Astrocyte (in vitro differentiated cells and primary cell): ENCODE results near the gene ATP8A1. TPM values are rescaled to one million over a fixed set of nuclear protein-coding genes. Genes with fewer than 3 reads are reported as not detected.

Experiments used
- DNase-seq: peaks from one replicate; pipeline ENCODE4 v3.0.0-alpha.2; 2010; ENCODE audit warnings: low read depth
- FAIRE-seq: peaks from 2 replicates; lab custom pipeline; 2011; peaks lifted over from hg19 to GRCh38; lab: Jason Lieb, UNC
- H2AFZ ChIP-seq: 2 replicates; pipeline ENCODE4 v1.6.0; 2012; ENCODE audit warnings: low read depth, low read length, inconsistent platforms
- H3K27ac ChIP-seq: 2 replicates; pipeline ENCODE4 v1.5.1; 2011; ENCODE audit warnings: low read depth, low read length, inconsistent platforms
- H3K27me3 ChIP-seq: 2 replicates; pipeline ENCODE4 v1.6.0; 2011; ENCODE audit warnings: low read length, inconsistent platforms; ENCODE audit not compliant: insufficient read depth
- H3K36me3 ChIP-seq: 2 replicates; pipeline ENCODE4 v1.5.1; 2011; ENCODE audit warnings: low read length, inconsistent platforms; ENCODE audit not compliant: insufficient read depth
- H3K4me1 ChIP-seq: 2 replicates; pipeline ENCODE4 v1.5.1; 2011; ENCODE audit warnings: low read length, inconsistent platforms; ENCODE audit not compliant: insufficient read depth
- H3K4me2 ChIP-seq: 2 replicates; pipeline ENCODE4 v1.6.0; 2012; ENCODE audit warnings: low read length, inconsistent platforms
- H3K4me3 ChIP-seq: 2 replicates; pipeline ENCODE4 v1.5.1; 2011; ENCODE audit warnings: low read depth, mild to moderate bottlenecking, low read length, inconsistent platforms; ENCODE audit not compliant: insufficient read depth
- H3K79me2 ChIP-seq: 2 replicates; pipeline ENCODE4 v1.6.0; 2012; ENCODE audit warnings: mild to moderate bottlenecking, low read length, inconsistent platforms; ENCODE audit not compliant: insufficient read depth
- H3K9ac ChIP-seq: 2 replicates; pipeline ENCODE4 v1.6.0; 2012; ENCODE audit warnings: mild to moderate bottlenecking, low read length, inconsistent platforms
- H3K9me3 ChIP-seq: 2 replicates; pipeline ENCODE4 v1.5.1; 2012; ENCODE audit warnings: low read depth, mild to moderate bottlenecking, low read length, inconsistent platforms; ENCODE audit not compliant: insufficient read depth
- H4K20me1 ChIP-seq: 2 replicates; pipeline ENCODE4 v1.6.0; 2012; ENCODE audit warnings: low read length, inconsistent platforms; ENCODE audit not compliant: insufficient read depth
- H3K27ac Mint-ChIP-seq: one replicate; pipeline ENCODE4 v1.8.0; 2021; ENCODE audit warnings: mild to moderate bottlenecking, mixed read lengths; ENCODE audit not compliant: unreplicated experiment
- H3K27me3 Mint-ChIP-seq: one replicate; pipeline ENCODE4 v1.8.0; 2021; ENCODE audit warnings: low read depth, mixed read lengths; ENCODE audit not compliant: unreplicated experiment
- H3K36me3 Mint-ChIP-seq: one replicate; pipeline ENCODE4 v1.8.0; 2021; ENCODE audit warnings: low read depth, mixed read lengths; ENCODE audit not compliant: unreplicated experiment
- H3K4me1 Mint-ChIP-seq: one replicate; pipeline ENCODE4 v1.8.0; 2021; ENCODE audit warnings: low read depth, mixed read lengths; ENCODE audit not compliant: unreplicated experiment
- H3K4me3 Mint-ChIP-seq: one replicate; pipeline ENCODE4 v1.8.0; 2021; ENCODE audit warnings: mild to moderate bottlenecking, moderate library complexity, mixed read lengths; ENCODE audit not compliant: unreplicated experiment
- H3K9me3 Mint-ChIP-seq: one replicate; pipeline ENCODE4 v1.8.0; 2021; ENCODE audit warnings: mild to moderate bottlenecking, mixed read lengths; ENCODE audit not compliant: unreplicated experiment
- EZH2 ChIP-seq: IDR thresholded peaks from 2 replicates; pipeline ENCODE4 v1.6.1; 2012; ENCODE audit warnings: mild to moderate bottlenecking, low read length, inconsistent platforms; ENCODE audit not compliant: insufficient read depth
- total RNA-seq: library from RNA; stranded (reverse); gene quantifications from 2 replicates; pipeline ENCODE4 v1.2.1, GENCODE V29; 2021
- TF ChIP-seq, protein P1 (sequence below): IDR thresholded peaks from 2 replicates; pipeline ENCODE4 v1.5.1; 2011; ENCODE audit warnings: low read depth, mild to moderate bottlenecking, inconsistent platforms, low read length, moderate library complexity; ENCODE audit not compliant: insufficient read depth

Gene ATP8A1
- total RNA-seq, 1 donor from 2014 or later, result 2.9 TPM

DNA sequence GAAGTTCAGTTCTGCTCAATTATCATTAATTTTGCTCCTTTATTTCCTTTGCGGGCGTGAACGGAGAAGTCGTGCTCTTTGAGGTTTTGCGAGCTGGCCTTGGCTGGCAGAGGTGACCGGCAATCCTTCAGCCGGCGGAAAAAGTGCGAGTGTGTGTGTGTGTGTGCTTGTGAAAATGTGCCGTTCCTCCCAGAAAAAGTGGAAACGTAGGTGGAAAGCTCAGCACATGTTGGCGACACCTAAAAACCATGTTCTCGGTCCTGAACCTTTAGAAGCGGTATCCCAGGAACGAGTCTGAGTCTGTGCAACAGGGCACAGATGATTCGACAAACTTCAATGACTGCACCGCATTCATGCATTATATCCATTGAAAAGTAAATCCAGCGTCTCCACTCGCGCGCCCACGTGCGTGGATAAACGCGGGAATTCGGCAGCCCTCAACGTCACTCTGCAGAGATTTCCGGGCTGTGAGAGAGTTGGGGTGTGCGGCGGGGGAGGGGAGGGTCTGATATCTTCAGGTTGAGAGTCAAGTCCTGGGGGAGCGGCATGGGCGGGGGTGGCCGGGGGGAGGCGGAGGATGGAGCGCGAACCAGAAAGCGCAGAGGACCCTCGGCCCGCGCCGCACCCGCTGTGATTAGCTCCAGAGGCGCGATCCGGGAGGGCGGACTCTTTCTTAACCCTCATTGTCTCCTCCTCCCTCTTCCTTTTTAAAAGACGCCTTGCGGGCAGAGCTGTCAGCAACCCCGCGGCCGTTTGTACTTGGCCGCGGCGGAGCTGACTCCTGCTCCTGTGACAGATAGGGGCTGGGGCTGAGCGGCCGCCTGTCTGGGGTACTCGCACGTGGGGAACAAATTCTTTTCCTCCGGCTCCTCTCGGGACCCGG lies 259.9 kb downstream of the ATP8A1 start, which contains the start of gene SHISA3:
Gene SHISA3, plus strand, starts transcription at position 737 of the 883 bp plus-strand sequence. CDS start 569 bp downstream, outside the sequence.
- Histone ChIP-seq H4K20me1 (no peaks in the 10 kb centered on the region), H3K4me1 (peaks cover 18% of the 10 kb centered on the region), H2AFZ (peak within 1 kb of the TSS; percentile 83), H3K4me2 (peak within 1 kb of the TSS; percentile 86), H3K27me3 (peaks cover 49% of the 10 kb centered on the region), H3K4me3 (peak within 1 kb of the TSS; percentile 53), H3K9me3 (no peaks in the 10 kb centered on the region), H3K36me3 (no peaks in the 10 kb centered on the region), H3K9ac (no peak within 1 kb of the TSS), H3K79me2 (no peaks in the 10 kb centered on the region), H3K27ac (no peak within 1 kb of the TSS)
- peaks cover 62% of the 10 kb centered on the region for H3K27me3 Mint-ChIP-seq
- peaks cover 4% of the 10 kb centered on the region for H3K4me1 Mint-ChIP-seq
- no peak for DNase-seq
- H3K4me3 Mint-ChIP-seq, result peak within 1 kb of the TSS; percentile 82
- TF ChIP-seq, protein P1, sequence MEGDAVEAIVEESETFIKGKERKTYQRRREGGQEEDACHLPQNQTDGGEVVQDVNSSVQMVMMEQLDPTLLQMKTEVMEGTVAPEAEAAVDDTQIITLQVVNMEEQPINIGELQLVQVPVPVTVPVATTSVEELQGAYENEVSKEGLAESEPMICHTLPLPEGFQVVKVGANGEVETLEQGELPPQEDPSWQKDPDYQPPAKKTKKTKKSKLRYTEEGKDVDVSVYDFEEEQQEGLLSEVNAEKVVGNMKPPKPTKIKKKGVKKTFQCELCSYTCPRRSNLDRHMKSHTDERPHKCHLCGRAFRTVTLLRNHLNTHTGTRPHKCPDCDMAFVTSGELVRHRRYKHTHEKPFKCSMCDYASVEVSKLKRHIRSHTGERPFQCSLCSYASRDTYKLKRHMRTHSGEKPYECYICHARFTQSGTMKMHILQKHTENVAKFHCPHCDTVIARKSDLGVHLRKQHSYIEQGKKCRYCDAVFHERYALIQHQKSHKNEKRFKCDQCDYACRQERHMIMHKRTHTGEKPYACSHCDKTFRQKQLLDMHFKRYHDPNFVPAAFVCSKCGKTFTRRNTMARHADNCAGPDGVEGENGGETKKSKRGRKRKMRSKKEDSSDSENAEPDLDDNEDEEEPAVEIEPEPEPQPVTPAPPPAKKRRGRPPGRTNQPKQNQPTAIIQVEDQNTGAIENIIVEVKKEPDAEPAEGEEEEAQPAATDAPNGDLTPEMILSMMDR, result no peak
- peak; percentile 25 for TF ChIP-seq EZH2
- no peaks in the 10 kb centered on the region for H3K36me3 Mint-ChIP-seq
- H3K9me3 Mint-ChIP-seq, result no peaks in the 10 kb centered on the region
- no peak for FAIRE-seq
- H3K27ac Mint-ChIP-seq, result no peak within 1 kb of the TSS

DNA sequence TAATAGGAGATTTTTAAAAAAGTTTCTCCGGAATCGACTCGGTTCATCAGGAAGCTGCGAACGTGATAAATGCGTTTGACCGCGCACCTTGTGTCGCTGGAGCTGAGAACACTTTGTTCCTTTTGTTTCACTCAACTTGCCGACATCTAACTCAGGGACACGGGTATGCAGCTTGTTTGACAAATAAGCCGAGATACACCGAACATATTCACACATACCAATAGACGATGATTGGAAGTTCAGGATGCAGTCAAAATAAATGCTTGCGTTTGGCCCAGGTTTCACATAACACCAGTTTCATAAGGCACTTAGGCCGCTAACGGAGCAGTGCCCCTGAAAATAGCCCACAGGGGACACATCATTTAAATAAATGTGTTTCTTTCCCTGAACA lies 260.5 kb downstream of the ATP8A1 start:
- peak overlapping the region; percentile 83 for H2AFZ ChIP-seq
- H3K36me3 ChIP-seq, result no peaks in the 10 kb centered on the region
- H3K36me3 Mint-ChIP-seq, result no peaks in the 10 kb centered on the region
- H3K4me2 ChIP-seq, result peak overlapping the region; percentile 86
- peak overlapping the region; percentile 53 for H3K4me3 ChIP-seq
- no peaks in the 10 kb centered on the region for H3K79me2 ChIP-seq
- H3K9me3 Mint-ChIP-seq, result no peaks in the 10 kb centered on the region
- FAIRE-seq (no peak), DNase-seq (no peak)
- no peak overlapping the region for H3K9ac ChIP-seq
- H3K27ac ChIP-seq, result no peak overlapping the region
- H3K4me1 Mint-ChIP-seq, result peaks cover 5% of the 10 kb centered on the region
- H3K27me3 ChIP-seq, result peaks cover 49% of the 10 kb centered on the region
- TF ChIP-seq EZH2, result no peak
- TF ChIP-seq, protein P1, result no peak
- peak overlapping the region; percentile 82 for H3K4me3 Mint-ChIP-seq
- peaks cover 61% of the 10 kb centered on the region for H3K27me3 Mint-ChIP-seq
- H4K20me1 ChIP-seq, result no peaks in the 10 kb centered on the region
- H3K9me3 ChIP-seq, result no peaks in the 10 kb centered on the region
- no peak overlapping the region for H3K27ac Mint-ChIP-seq
- H3K4me1 ChIP-seq, result peaks cover 18% of the 10 kb centered on the region

DNA sequence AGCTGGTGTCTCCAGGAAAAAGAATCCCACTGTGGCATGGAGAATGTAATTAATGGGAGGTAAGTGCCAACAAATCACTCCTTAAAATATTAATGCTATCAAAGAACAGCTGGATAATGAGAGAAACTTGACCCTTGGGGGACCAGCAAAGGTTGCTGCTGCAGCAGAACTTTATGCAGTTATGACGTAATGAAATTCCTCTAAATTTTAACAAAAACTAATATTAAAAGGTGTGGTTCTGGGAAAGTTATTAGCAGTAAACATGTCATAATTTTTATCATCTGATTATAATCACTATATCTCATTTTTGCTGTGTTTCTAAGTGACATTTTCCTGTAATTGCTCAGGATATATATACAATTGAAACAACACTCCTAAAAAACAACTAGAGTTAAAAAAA lies 261.3 kb downstream of the ATP8A1 start:
- peaks cover 18% of the 10 kb centered on the region for H3K4me1 ChIP-seq
- H3K9ac ChIP-seq, result no peak overlapping the region
- H2AFZ ChIP-seq, result no peak overlapping the region
- FAIRE-seq (no peak), DNase-seq (no peak)
- Mint-ChIP-seq H3K4me3 (no peak overlapping the region), H3K36me3 (no peaks in the 10 kb centered on the region), H3K27ac (no peak overlapping the region), H3K27me3 (peaks cover 55% of the 10 kb centered on the region), H3K9me3 (no peaks in the 10 kb centered on the region), H3K4me1 (peaks cover 5% of the 10 kb centered on the region)
- H3K27me3 ChIP-seq, result peaks cover 46% of the 10 kb centered on the region
- no peak overlapping the region for H3K4me3 ChIP-seq
- TF ChIP-seq, protein P1, result no peak
- no peak for TF ChIP-seq EZH2
- no peaks in the 10 kb centered on the region for H4K20me1 ChIP-seq
- no peaks in the 10 kb centered on the region for H3K79me2 ChIP-seq
- no peaks in the 10 kb centered on the region for H3K9me3 ChIP-seq
- no peak overlapping the region for H3K27ac ChIP-seq
- H3K36me3 ChIP-seq, result no peaks in the 10 kb centered on the region
- H3K4me2 ChIP-seq, result no peak overlapping the region
